SK-N-SH (cell line): ENCODE results near the gene THUMPD3. TPM values are rescaled to one million over a fixed set of nuclear protein-coding genes. Genes with fewer than 3 reads are reported as not detected.

Experiments
- CTCF ChIA-PET: fragments of 300-600, 350-600 bp; formaldehyde crosslinking; extraction: SDS; loops from one replicate; lab custom pipeline; 2021; lab: Yijun Ruan, JAX
- POLR2A ChIA-PET: fragments of 350-600 bp; sonication (Branson Sonifier 250); formaldehyde crosslinking; extraction: SDS; loops from one replicate; lab custom pipeline; 2020; ENCODE audit warnings: antibody characterized with exemption, inconsistent platforms; lab: Yijun Ruan, JAX
- DNase-seq: peaks from one replicate; pipeline ENCODE4 v3.0.0; 2012
- H2AFZ ChIP-seq: fragments of 200-600 bp; sonication (generic); 2 replicates; pipeline ENCODE4 v1.8.1; 2016; ENCODE audit warnings: antibody characterized with exemption, mild to moderate bottlenecking, low read depth
- H3F3A ChIP-seq: fragments of 200-600 bp; sonication (generic); replicated peaks from 2 replicates; pipeline ENCODE3; 2016; ENCODE audit warnings: antibody characterized with exemption, mild to moderate bottlenecking; ENCODE audit not compliant: insufficient read depth
- H3K27ac ChIP-seq, 2 experiments: fragments of 200-500 bp in 1 of 2; fragments of 200-600 bp in 1 of 2; sonication (Bioruptor generic) in 1 of 2; sonication (generic), shearing (Covaris generic) in 1 of 2; 2 replicates each; pipeline versions ENCODE4 v1.5.1 to v1.6.1; 2014 to 2016; ENCODE audit warnings: low read depth in 2 of 2, inconsistent platforms in 1 of 2, low read length in 1 of 2, mild to moderate bottlenecking in 1 of 2, mixed read lengths in 1 of 2
- H3K27me3 ChIP-seq: fragments of 200-600 bp; sonication (generic), shearing (Covaris generic); 2 replicates; pipeline ENCODE4 v1.6.1; 2016; ENCODE audit warnings: mixed run types; ENCODE audit not compliant: insufficient read depth
- H3K36me3 ChIP-seq, 2 experiments: fragments of 200-500 bp in 1 of 2; fragments of 200-600 bp in 1 of 2; sonication (Bioruptor generic) in 1 of 2; sonication (generic) in 1 of 2; replicated peaks in 1 of 2; 2 replicates each; pipeline versions ENCODE3 to v1.5.1; 2014 to 2016; ENCODE audit warnings: low read length in 1 of 2, mild to moderate bottlenecking in 1 of 2; ENCODE audit not compliant: insufficient read depth in 2 of 2, control insufficient read depth in 1 of 2
- H3K4me1 ChIP-seq, 2 experiments: fragments of 200-500 bp in 1 of 2; fragments of 200-600 bp in 1 of 2; sonication (Bioruptor generic) in 1 of 2; sonication (generic), shearing (Covaris generic) in 1 of 2; 2 replicates each; pipeline versions ENCODE4 v1.5.1 to v1.6.1; 2014 to 2016; ENCODE audit warnings: low read depth in 1 of 2, low read length in 1 of 2, mixed run types in 1 of 2; ENCODE audit not compliant: insufficient read depth in 2 of 2, control insufficient read depth in 1 of 2
- H3K4me2 ChIP-seq: fragments of 200-600 bp; sonication (generic), shearing (Covaris generic); 2 replicates; pipeline ENCODE4 v1.6.1; 2017; ENCODE audit warnings: mixed run types
- H3K4me3 ChIP-seq, 2 experiments: fragments of 200-500 bp in 1 of 2; fragments of 200-600 bp in 1 of 2; sonication (Bioruptor generic) in 1 of 2; sonication (generic), shearing (Covaris generic) in 1 of 2; 2 replicates each; pipeline versions ENCODE4 v1.5.1 to v1.8.1; 2014 to 2016; ENCODE audit warnings: low read depth in 2 of 2, inconsistent platforms in 1 of 2, low read length in 1 of 2, mild to moderate bottlenecking in 1 of 2, mixed read lengths in 1 of 2, moderate library complexity in 1 of 2
- H3K79me2 ChIP-seq: fragments of 200-600 bp; sonication (generic); 2 replicates; pipeline ENCODE4 v1.8.1; 2017; ENCODE audit warnings: mild to moderate bottlenecking; ENCODE audit not compliant: insufficient read depth
- H3K9ac ChIP-seq: fragments of 200-600 bp; sonication (generic); 2 replicates; pipeline ENCODE4 v1.6.1; 2017; ENCODE audit warnings: mixed run types
- H3K9me2 ChIP-seq: fragments of 200-600 bp; sonication (generic); 2 replicates; pipeline ENCODE4 v1.6.1; 2017; ENCODE audit warnings: mixed run types
- H3K9me3 ChIP-seq: fragments of 200-600 bp; sonication (generic); 2 replicates; pipeline ENCODE4 v1.6.1; 2017; ENCODE audit warnings: mixed run types, mild to moderate bottlenecking, moderate library complexity
- H4K20me1 ChIP-seq: fragments of 200-600 bp; sonication (generic); 2 replicates; pipeline ENCODE4 v1.6.1; 2017; ENCODE audit warnings: mild to moderate bottlenecking, mixed run types; ENCODE audit not compliant: insufficient read depth
- EP300 ChIP-seq, 2 experiments: IDR thresholded peaks; 2 replicates each; pipeline versions ENCODE4 v1.4.0 to v1.6.1; 2012; ENCODE audit warnings: borderline replicate concordance in 1 of 2, low read depth in 1 of 2, low read length in 1 of 2
- FOSL2 ChIP-seq: IDR thresholded peaks from 2 replicates; pipeline ENCODE4 v1.4.0; 2012; ENCODE audit warnings: low read depth, mild to moderate bottlenecking, moderate library complexity, borderline replicate concordance
- FOXJ3 ChIP-seq: sonication (generic); formaldehyde crosslinking; IDR thresholded peaks from 2 replicates; pipeline ENCODE4 v1.5.1; 2020; ENCODE audit warnings: mild to moderate bottlenecking, missing genetic modification reagents
- FOXM1 ChIP-seq: IDR thresholded peaks from 2 replicates; pipeline ENCODE4 v1.4.0; 2012; ENCODE audit warnings: low read depth, mild to moderate bottlenecking
- MAX ChIP-seq: IDR thresholded peaks from 2 replicates; pipeline ENCODE4 v1.4.0; 2012; ENCODE audit warnings: low read depth
- MEF2A ChIP-seq: IDR thresholded peaks from 2 replicates; pipeline ENCODE4 v1.4.0; 2012; ENCODE audit warnings: low read depth, borderline replicate concordance
- MXI1 ChIP-seq: IDR thresholded peaks from 2 replicates; pipeline ENCODE4 v1.6.1; 2012; ENCODE audit warnings: mild to moderate bottlenecking, low read depth, low read length, improper control_type of control experiment
- NFIC ChIP-seq: IDR thresholded peaks from 2 replicates; pipeline ENCODE4 v1.4.0; 2012; ENCODE audit warnings: borderline replicate concordance
- NRF1 ChIP-seq: IDR thresholded peaks from 2 replicates; pipeline ENCODE4 v1.6.1; 2012; ENCODE audit warnings: low read depth, mild to moderate bottlenecking, low read length
- RAD21 ChIP-seq: IDR thresholded peaks from 2 replicates; pipeline ENCODE4 v1.6.1; 2012; ENCODE audit warnings: mild to moderate bottlenecking, low read length
- TAF1 ChIP-seq: IDR thresholded peaks from 2 replicates; pipeline ENCODE4 v1.6.1; 2012; ENCODE audit warnings: low read depth, mild to moderate bottlenecking, low read length, moderate library complexity, borderline replicate concordance
- USF1 ChIP-seq: IDR thresholded peaks from 2 replicates; pipeline ENCODE4 v1.4.0; 2012; ENCODE audit warnings: low read depth, borderline replicate concordance
- USF2 ChIP-seq: fragments of 150-350 bp; IDR thresholded peaks from 2 replicates; pipeline ENCODE4 v1.6.1; 2017; ENCODE audit warnings: antibody characterized with exemption, low read length, low read depth, borderline replicate concordance
- YY1 ChIP-seq: IDR thresholded peaks from 2 replicates; pipeline ENCODE4 v1.4.0; 2012; ENCODE audit warnings: low read depth, mild to moderate bottlenecking
- WGBS: methylation state at CpG from one replicate; pipeline ENCODE4 v1.1.6; 2017; ENCODE audit warnings: low lambda C conversion rate; 5-methylcytosine and 5-hydroxymethylcytosine counted together
- polyA plus RNA-seq, 3 experiments: library from polyadenylated mRNA; depleted of rRNA; stranded (reverse); fragments of >200 nt; gene quantifications; 2 replicates each; pipeline ENCODE4 v1.2.3, GENCODE V29; 2012
- TF ChIP-seq, protein P1 (sequence below): IDR thresholded peaks from 2 replicates; pipeline ENCODE4; 2012

Gene THUMPD3
- polyA plus RNA-seq, 1 of the 3 experiments (the other 2 are of a cell fraction) = 27.1 TPM

- TF ChIP-seq FOXJ3 (no peak), NRF1 (no peak), USF1 (no peak)
- TF ChIP-seq, protein P1, sequence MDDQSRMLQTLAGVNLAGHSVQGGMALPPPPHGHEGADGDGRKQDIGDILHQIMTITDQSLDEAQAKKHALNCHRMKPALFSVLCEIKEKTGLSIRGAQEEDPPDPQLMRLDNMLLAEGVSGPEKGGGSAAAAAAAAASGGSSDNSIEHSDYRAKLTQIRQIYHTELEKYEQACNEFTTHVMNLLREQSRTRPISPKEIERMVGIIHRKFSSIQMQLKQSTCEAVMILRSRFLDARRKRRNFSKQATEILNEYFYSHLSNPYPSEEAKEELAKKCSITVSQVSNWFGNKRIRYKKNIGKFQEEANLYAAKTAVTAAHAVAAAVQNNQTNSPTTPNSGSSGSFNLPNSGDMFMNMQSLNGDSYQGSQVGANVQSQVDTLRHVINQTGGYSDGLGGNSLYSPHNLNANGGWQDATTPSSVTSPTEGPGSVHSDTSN = no peak
- H3K9me2 ChIP-seq = no peaks in the 10 kb centered on the region
- H3K36me3 ChIP-seq = peaks cover 0 to 3% of the 10 kb centered on the region in 2 experiments
- no peaks in the 10 kb centered on the region for H3K9me3 ChIP-seq
- peaks cover 0 to 6% of the 10 kb centered on the region in 2 experiments; a peak in 1 of 4 replicates for H3K4me1 ChIP-seq
- H4K20me1 ChIP-seq = no peaks in the 10 kb centered on the region
- no peaks in the 10 kb centered on the region for H3K79me2 ChIP-seq
- no peak for DNase-seq
- no peak overlapping the region for H3K27ac ChIP-seq
- H3F3A ChIP-seq = peaks cover 2% of the 10 kb centered on the region
- no peak overlapping the region for H2AFZ ChIP-seq
- no peak overlapping the region for H3K4me2 ChIP-seq
- CTCF ChIA-PET = no interaction called here
- no peaks in the 10 kb centered on the region for H3K27me3 ChIP-seq
- POLR2A ChIA-PET = no interaction called here
- H3K9ac ChIP-seq = no peak overlapping the region
- 58% methylated on average over 2 of the region's 2 CpGs for WGBS
- H3K4me3 ChIP-seq = no peak overlapping the region
Observed at GRCh38 chr3:9349321-9350117, 13.3 kb upstream of the THUMPD3 start.

GRCh38 chr3:9351709-9352126, 11.1 kb upstream of the THUMPD3 start:
- H4K20me1 ChIP-seq = no peaks in the 10 kb centered on the region
- WGBS = 75% methylated on average over 3 of the region's 3 CpGs
- no peak overlapping the region for H3K27ac ChIP-seq
- no peak for TF ChIP-seq USF1
- no peak for TF ChIP-seq RAD21
- no peak for TF ChIP-seq FOXM1
- no peak for TF ChIP-seq MAX
- TF ChIP-seq MEF2A = no peak
- TF ChIP-seq NFIC = no peak
- no peak for TF ChIP-seq YY1
- no peak for TF ChIP-seq FOSL2
- TF ChIP-seq TAF1 = no peak
- no peak for TF ChIP-seq USF2
- TF ChIP-seq, protein P1 = no peak
- TF ChIP-seq EP300 (IDR thresholded peaks at IDR 0.05; ENCODE audit: borderline replicate concordance in 1 of 2, low read depth in 1 of 2, low read length in 1 of 2) = no peak
- TF ChIP-seq MXI1 = no peak
- no peak overlapping the region for H2AFZ ChIP-seq
- ChIA-PET CTCF (interaction anchor here (1.8 to 3.9 kb wide), 4 partner anchors 9 to 75 kb away, joined by 4 to 39 read pairs (median 8); partner anchors contain the start of gene THUMPD3), POLR2A (no interaction called here)
- H3K79me2 ChIP-seq = no peaks in the 10 kb centered on the region
- H3K9me2 ChIP-seq = no peaks in the 10 kb centered on the region
- no peak overlapping the region for H3K4me3 ChIP-seq
- H3K9ac ChIP-seq = no peak overlapping the region
- H3K9me3 ChIP-seq = no peaks in the 10 kb centered on the region
- peaks cover 0 to 6% of the 10 kb centered on the region in 2 experiments; a peak in 1 of 4 replicates for H3K4me1 ChIP-seq
- H3K27me3 ChIP-seq = no peaks in the 10 kb centered on the region
- DNase-seq = no peak
- H3F3A ChIP-seq = no peaks in the 10 kb centered on the region
- peaks cover 0 to 3% of the 10 kb centered on the region in 2 experiments for H3K36me3 ChIP-seq
- no peak overlapping the region for H3K4me2 ChIP-seq
